Tongue (tissue), 2 donors: ENCODE results near the gene MEF2C. TPM values are rescaled to one million over a fixed set of nuclear protein-coding genes. Genes with fewer than 3 reads are reported as not detected.

Experiments
- DNase-seq: peaks from one replicate; pipeline ENCODE4 v3.0.0-alpha.2; 2015
- total RNA-seq: library from RNA; depleted of rRNA; stranded (reverse); fragments of >200 nt; gene quantifications from one replicate; pipeline ENCODE4 v1.2.3, GENCODE V29; 2014

MEF2C gene
- total RNA-seq, 1 donor from 2014 or later, result 535 TPM

GRCh38 chr5:88756953-88757352 is 126.0 kb downstream of the MEF2C start:
- no peak for DNase-seq

- DNase-seq, result no peak
Observed at GRCh38 chr5:88748666-88749065, 134.3 kb downstream of the MEF2C start.

- DNase-seq, result peak; percentile 77
Observed at GRCh38 chr5:88746438-88746882, 136.5 kb downstream of the MEF2C start.

GRCh38 chr5:88745093-88745696 is 137.8 kb downstream of the MEF2C start:
- no peak for DNase-seq

GRCh38 chr5:88743231-88743834 is 139.7 kb downstream of the MEF2C start:
- DNase-seq, result no peak

GRCh38 chr5:88741964-88742363 is 141.0 kb downstream of the MEF2C start:
- no peak for DNase-seq

- DNase-seq, result no peak
Observed at GRCh38 chr5:88740604-88741185, 142.3 kb downstream of the MEF2C start.

GRCh38 chr5:88736494-88736893 is 146.5 kb downstream of the MEF2C start:
- no peak for DNase-seq

GRCh38 chr5:88734983-88735382 is 148.0 kb downstream of the MEF2C start:
- DNase-seq, result no peak

GRCh38 chr5:88734191-88734640 is 148.8 kb downstream of the MEF2C start:
- peak; percentile 28 for DNase-seq

- no peak for DNase-seq
Observed at GRCh38 chr5:88732862-88733261, 150.1 kb downstream of the MEF2C start.

- DNase-seq, result no peak
Observed at GRCh38 chr5:88732181-88732633, 150.8 kb downstream of the MEF2C start.

- no peak for DNase-seq
Observed at GRCh38 chr5:88729829-88730182, 153.2 kb downstream of the MEF2C start.

- DNase-seq, result peak; percentile 93
Observed at GRCh38 chr5:88729084-88729828, 153.7 kb downstream of the MEF2C start.

- DNase-seq, result peak; percentile 63
Observed at GRCh38 chr5:88727705-88728313, 155.2 kb downstream of the MEF2C start.

GRCh38 chr5:88725454-88725853 is 157.5 kb downstream of the MEF2C start:
- DNase-seq, result no peak

GRCh38 chr5:88724201-88724600 is 158.8 kb downstream of the MEF2C start:
- DNase-seq, result no peak

GRCh38 chr5:88722546-88723073 is 160.4 kb downstream of the MEF2C start:
- DNase-seq, result peak; percentile 27

GRCh38 chr5:88719434-88719833 is 163.6 kb downstream of the MEF2C start:
- DNase-seq, result no peak

- DNase-seq, result no peak
Observed at GRCh38 chr5:88718736-88719135, 164.2 kb downstream of the MEF2C start.

- DNase-seq, result no peak
Observed at GRCh38 chr5:88716101-88716500, 166.9 kb downstream of the MEF2C start.

- no peak for DNase-seq
Observed at GRCh38 chr5:88715503-88715902, 167.5 kb downstream of the MEF2C start.
